GM12874 (cell line): ENCODE measurements around the gene HGFAC.

Source experiments
- TF ChIP-seq, protein P1 (sequence below): IDR thresholded peaks from 2 replicates; pipeline ENCODE4 v1.5.1; 2011; ENCODE audit warnings: low read depth, mild to moderate bottlenecking, control low read depth, low read length, moderate library complexity; ENCODE audit not compliant: insufficient read depth

HGFAC gene

DNA sequence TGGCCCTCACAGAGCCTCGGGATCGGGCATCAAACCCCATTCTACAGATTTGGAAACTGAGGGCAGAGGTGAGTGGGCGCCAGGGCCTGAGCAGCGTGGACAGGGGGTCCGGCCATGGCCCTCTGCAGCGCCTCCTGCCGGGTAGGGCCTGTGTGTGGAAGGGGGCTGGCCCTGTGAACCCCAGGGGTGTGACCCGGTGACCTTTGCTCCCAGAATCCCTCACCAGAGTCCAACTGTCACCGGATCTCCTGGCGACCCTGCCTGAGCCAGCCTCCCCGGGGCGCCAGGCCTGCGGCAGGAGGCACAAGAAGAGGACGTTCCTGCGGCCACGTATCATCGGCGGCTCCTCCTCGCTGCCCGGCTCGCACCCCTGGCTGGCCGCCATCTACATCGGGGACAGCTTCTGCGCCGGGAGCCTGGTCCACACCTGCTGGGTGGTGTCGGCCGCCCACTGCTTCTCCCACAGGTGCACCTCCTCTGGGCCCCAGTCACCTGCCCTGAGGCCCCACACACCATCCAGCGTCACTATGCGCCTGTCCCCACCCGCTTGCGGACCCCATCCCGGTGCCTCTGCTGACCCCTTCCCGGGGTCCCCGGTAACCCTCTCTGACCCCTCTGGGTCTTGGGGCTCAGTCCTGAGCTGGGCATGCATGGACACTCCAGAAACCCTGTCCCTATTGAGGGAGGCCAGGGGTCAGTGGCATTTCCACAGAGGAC lies 4.2 kb downstream of the HGFAC start:
- TF ChIP-seq, protein P1, sequence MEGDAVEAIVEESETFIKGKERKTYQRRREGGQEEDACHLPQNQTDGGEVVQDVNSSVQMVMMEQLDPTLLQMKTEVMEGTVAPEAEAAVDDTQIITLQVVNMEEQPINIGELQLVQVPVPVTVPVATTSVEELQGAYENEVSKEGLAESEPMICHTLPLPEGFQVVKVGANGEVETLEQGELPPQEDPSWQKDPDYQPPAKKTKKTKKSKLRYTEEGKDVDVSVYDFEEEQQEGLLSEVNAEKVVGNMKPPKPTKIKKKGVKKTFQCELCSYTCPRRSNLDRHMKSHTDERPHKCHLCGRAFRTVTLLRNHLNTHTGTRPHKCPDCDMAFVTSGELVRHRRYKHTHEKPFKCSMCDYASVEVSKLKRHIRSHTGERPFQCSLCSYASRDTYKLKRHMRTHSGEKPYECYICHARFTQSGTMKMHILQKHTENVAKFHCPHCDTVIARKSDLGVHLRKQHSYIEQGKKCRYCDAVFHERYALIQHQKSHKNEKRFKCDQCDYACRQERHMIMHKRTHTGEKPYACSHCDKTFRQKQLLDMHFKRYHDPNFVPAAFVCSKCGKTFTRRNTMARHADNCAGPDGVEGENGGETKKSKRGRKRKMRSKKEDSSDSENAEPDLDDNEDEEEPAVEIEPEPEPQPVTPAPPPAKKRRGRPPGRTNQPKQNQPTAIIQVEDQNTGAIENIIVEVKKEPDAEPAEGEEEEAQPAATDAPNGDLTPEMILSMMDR = no peak

DNA sequence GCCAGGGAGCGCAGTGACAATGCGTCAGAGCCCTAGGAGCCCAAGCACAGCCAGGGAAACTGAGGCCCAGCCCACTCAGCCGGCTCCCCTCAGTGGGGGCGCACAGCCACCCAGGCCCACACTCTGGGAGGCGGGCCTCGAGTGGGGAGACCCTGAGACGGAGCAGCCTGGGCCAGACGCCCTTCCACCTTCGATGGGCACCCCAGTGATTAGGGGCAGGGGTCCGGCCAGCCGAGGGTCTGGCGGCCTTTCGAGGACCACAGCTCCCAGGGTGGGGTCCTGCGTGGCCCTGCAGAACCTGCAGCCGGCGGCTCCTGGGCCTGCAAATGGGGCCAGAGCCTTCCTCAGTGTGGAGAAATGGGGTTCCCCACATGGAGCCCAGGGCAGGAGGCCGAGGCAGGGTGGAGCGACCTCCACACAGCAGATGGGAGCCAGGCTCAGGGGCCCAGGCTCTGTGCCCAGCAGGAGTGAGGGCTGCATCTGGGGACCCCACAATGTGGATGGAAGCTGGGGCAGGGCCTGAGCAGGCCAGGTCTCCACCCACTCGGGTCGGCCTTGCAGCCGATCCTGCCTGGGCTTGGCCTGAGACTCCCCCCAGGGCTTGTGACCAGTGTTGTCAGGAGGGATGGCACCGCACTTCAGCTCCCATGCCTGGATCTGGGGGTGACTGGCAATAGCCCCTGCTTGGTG lies 5.0 kb downstream of the HGFAC start:
- TF ChIP-seq, protein P1 = no peak

DNA sequence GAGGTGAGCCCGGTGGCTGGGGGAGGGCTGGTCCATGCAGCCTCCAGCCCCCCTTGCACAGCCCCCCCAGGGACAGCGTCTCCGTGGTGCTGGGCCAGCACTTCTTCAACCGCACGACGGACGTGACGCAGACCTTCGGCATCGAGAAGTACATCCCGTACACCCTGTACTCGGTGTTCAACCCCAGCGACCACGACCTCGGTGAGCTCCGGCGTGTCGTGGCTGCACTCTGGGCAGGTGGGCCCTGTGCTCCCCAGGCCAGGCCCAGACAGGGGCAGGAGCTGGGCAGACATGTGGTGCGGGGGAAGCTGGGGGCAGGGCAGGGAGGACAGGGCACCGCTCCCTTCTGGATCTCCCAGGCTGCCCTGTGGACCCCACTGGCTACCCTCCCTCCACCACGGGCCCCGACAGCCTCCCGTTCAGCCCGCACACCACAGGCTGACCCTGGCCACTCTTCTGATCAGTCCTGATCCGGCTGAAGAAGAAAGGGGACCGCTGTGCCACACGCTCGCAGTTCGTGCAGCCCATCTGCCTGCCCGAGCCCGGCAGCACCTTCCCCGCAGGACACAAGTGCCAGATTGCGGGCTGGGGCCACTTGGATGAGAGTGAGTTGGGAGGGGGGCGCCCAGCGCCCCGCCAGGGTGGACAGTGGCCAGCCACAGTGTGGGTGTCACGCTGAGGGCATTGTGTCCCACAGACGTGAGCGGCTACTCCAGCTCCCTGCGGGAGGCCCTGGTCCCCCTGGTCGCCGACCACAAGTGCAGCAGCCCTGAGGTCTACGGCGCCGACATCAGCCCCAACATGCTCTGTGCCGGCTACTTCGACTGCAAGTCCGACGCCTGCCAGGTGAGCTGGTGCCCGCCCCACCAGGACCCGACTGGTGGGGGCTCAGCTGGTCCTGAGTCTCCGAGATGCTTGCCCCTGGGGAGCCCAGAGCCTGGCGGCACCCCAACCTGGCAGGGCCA lies 5.9 kb downstream of the HGFAC start:
- TF ChIP-seq, protein P1 = no peak

DNA sequence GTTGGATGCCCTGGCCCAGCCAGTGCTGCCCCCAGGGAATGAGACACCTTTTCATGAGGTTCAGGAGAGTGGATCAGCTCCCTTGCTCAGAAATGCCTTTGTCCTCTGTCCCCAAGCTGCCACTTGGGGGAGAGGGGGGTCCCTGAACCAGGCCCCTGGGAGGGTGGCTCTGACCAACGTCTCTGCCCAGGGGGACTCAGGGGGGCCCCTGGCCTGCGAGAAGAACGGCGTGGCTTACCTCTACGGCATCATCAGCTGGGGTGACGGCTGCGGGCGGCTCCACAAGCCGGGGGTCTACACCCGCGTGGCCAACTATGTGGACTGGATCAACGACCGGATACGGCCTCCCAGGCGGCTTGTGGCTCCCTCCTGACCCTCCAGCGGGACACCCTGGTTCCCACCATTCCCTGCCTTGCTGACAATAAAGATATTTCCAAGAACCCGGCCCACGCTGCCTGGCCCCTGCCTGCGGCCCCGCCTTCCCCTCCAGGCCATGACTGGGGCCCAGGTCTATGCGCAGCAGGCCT lies 7.3 kb downstream of the HGFAC start:
- TF ChIP-seq, protein P1 = no peak

DNA sequence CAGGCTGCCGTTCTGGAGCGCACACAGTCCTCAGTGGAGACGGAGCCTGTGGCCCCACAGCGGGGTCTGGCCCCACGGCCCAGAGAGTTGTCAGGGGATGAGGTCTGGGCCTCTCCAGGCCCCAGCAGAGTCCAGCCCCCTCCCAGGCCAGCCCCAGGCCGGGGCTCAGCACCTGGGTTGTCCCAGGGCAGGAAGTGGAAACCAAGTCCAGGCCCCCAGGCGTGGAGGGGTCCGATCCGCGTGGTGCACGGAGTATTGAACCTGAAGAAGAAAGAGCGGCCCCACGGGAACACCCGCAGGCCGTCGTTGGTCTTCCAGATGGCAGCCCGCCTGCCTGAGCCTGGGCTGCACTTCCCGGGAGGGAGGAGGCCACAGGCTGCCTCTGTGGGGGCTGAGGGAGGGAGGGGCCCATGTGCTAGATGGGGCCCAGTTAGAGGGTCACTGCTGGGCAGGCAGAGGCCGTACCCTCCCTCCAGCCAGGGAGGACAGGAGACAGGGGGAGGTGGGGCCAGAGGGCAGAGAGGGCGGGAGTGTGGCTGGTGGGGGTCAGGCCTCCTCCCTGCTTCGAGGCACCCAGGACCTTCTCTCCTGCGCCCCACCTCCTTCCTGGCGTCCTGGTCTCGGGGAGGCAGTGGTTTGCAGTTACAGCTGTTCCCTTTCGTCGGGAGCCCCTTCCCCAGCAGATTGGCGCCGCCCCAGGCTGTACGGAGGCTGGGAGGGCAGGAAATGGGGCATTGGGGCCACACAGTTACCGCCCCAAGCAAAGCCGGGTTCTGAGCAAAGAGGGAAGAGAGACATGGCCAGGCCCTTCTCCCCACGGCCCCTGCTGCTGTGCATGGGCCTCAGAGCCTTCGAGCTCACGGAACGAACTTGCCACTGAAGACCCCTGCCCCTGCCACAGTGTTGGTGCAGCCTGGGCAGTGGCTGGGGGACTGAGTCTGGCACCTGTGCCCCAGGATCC lies 8.1 kb downstream of the HGFAC start:
- TF ChIP-seq, protein P1 = no peak

DNA sequence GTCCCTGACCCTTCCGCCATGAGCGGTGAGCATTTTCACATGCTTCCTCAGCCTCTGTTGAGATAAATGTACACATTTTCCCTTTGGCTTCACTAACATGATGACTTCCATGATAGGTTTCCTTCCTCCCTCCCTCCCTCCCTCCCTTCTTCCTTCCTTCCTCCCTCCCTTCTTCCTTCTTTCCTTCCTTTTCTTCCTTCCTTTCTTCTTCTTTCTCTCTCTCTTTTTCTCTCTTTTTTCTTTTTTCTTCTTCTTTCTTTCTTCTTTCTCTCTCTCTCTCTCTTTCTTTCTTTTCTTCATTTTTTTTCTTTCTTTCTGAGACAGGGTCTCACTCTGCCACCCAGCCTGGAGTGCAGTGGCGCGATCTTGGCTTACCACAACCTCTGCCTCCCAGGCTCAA lies 8.9 kb downstream of the HGFAC start:
- TF ChIP-seq, protein P1 = no peak
